GM19351 (cell line): ENCODE results near the gene CDK11B.
"Not testable (repeated sequence)": the region's sequence is repeated elsewhere in the genome, so short reads cannot be mapped to it uniquely, and the experiment has no call there.

ENCODE experiments used
- ATAC-seq: cut with Tn5 transposase; IDR thresholded peaks from one replicate; pipeline ENCODE4 v1.9.1; 2021; ENCODE audit warnings: mild to moderate bottlenecking, moderate library complexity; ENCODE audit not compliant: unreplicated experiment

CDK11B gene

GRCh38 chr1:1658583-1659549, at the start of gene CDK11B:
CDK11B (minus strand) TSS chr1:1659004; CDS start chr1:1657485, 1,519 bp downstream.
- peak; percentile 77 for ATAC-seq

DNA sequence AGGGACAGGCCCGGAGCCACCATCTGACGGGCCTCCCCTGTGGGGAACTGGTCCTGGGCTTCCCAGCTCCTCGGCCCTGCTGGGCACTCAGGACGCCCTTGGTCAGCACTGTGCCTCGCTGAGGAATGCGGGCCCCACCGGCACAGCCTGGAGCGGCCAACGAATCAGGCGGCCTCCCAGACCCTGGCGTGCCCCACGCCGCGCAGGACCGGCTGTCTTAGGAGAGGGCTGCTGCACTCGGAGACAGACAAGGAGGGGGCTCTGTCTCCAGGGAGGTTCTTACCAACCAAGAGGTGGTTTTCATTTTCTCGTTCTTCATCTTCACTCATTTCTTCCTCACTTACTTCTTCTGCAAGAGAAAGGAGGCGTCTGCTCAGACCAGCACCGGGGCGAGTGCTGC, 49.1 kb upstream of the CDK11B start:
- ATAC-seq = not testable (repeated sequence)

DNA sequence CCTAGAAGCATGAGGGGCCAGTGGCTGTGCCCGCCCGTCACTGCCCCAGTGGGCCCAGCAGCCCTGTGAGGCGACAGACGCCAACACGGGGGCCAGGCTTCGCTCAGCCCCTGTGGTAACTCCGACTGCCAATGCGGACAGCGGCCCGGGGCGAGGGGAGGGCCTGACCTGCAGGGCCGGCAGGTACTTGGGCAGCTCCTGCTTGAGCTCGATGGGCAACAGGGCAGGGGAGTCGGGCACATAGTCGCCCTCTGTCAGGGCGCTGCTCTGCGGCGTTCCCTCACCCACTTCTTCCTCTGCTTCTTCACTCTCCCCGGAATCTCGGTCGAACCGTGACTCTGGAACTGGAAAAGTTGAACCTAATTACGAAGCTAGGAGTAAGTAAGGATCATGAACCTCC, 48.4 kb upstream of the CDK11B start:
- ATAC-seq = not testable (repeated sequence)

DNA sequence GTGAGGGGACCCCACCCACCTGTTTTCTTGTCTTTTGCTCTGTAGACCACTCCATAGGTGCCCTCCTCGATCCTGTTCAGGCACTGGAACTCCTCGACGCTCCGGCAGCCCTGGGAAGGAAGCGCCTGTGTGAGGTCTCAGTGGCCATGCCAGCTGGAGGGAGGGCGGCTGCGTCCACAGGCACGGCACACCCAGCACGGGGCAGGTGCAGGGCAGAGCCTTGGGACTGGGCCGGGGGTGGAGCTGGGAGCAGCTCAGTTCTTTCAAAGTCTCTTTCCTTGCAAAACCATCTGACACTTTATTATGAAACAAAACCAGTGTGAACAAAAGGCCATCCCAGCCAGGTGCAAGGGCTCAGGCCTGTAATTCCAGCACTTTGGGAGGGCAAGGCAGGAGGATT, 46.8 kb upstream of the CDK11B start:
- ATAC-seq = not testable (repeated sequence)

GRCh38 chr1:1704284-1704957, 45.6 kb upstream of the CDK11B start:
- ATAC-seq = not testable (repeated sequence)

- ATAC-seq = no peak
Measured at GRCh38 chr1:1703796-1704195, 45.0 kb upstream of the CDK11B start.

- ATAC-seq = not testable (repeated sequence)
Measured at GRCh38 chr1:1702506-1702905, 43.7 kb upstream of the CDK11B start.

- ATAC-seq = not testable (repeated sequence)
Measured at GRCh38 chr1:1700557-1700956, 41.8 kb upstream of the CDK11B start.

GRCh38 chr1:1700067-1700466, 41.3 kb upstream of the CDK11B start:
- ATAC-seq = not testable (repeated sequence)

GRCh38 chr1:1699061-1699460, 40.3 kb upstream of the CDK11B start:
- not testable (repeated sequence) for ATAC-seq

DNA sequence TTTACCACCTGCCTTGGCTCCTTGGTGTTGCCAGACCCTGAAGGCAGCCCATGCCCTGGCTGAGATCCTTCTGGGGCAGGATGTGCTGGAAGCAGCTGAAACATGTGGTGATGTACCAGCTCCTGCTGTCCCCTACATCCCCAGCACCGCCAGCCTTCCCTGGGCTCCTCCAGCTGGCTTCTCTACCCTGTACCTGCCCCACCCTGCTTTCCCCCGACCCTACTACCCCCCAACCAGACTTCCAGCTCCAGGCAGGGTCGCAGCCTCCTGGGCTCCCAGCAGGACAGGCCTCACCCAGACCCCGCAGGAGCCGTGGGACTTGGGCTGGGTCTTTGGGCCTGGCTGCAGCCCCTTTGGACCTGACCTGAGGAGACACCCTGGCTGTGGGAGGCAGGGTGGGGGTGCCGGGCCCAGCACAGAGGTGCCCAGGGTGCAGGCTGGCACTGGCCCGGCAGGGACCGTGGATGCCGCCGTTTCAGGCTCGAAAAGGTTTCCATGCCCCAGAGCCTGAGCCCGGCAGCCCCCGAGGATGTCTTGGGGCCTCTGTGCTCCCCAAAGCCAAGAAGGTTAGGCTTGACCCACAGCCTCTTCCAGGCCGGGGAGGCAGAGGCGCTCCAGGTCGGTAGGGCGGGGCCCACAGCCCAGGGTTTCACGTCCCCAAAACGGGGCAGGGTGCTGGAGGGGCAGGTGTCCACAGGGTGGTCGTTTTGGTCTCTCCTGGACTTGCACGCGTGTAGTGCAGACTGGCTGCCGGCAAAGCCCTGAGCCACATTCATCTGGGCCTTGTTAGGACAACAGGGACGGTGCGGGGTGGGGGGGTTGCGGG, 38.8 kb upstream of the CDK11B start:
- not testable (repeated sequence) for ATAC-seq

DNA sequence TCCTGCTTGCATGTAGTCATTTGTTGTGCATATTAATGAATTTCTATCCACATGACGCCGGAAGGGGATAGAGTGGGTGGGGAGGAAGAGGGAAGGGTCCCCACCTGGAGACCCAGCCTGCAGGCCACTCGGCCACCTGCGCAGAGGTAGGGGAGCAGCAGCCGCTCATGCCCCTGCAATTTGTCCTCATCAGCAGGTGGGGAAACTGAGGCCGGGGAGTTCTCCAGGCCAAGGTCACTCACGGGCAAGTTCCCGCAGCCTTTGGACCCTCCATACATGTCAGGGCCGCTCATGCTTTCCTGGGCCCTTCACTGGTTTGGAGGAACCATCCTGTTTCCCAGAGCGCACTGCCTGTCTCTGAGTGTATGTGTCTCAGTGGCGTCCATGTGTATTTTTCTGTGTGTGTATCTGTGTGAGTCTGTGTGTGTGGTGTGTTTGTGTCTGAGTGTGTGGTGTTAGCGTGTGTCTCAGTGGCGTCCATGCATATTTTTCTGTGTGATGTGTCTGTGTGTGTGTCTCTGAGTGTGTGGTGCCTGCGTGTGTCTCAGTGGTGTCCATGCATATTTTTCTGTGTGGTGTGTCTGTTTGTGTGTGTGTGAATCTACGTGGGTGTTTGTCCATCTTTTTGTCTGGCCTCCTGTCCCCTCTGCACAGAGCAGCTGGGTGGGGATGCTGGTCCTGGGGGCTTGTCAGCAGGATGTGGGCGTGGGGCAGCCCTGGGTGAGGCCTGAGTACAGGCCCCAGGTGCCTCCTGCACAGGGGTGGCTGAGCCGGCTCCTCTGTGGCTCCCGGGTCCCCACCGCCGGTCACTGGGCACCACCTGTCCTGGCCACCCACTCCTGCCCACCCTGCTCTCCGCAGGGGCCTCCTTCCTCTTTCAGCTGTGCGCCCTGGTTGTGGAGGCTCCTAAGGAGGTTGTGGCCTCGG, 37.9 kb upstream of the CDK11B start:
- not testable (repeated sequence) for ATAC-seq

DNA sequence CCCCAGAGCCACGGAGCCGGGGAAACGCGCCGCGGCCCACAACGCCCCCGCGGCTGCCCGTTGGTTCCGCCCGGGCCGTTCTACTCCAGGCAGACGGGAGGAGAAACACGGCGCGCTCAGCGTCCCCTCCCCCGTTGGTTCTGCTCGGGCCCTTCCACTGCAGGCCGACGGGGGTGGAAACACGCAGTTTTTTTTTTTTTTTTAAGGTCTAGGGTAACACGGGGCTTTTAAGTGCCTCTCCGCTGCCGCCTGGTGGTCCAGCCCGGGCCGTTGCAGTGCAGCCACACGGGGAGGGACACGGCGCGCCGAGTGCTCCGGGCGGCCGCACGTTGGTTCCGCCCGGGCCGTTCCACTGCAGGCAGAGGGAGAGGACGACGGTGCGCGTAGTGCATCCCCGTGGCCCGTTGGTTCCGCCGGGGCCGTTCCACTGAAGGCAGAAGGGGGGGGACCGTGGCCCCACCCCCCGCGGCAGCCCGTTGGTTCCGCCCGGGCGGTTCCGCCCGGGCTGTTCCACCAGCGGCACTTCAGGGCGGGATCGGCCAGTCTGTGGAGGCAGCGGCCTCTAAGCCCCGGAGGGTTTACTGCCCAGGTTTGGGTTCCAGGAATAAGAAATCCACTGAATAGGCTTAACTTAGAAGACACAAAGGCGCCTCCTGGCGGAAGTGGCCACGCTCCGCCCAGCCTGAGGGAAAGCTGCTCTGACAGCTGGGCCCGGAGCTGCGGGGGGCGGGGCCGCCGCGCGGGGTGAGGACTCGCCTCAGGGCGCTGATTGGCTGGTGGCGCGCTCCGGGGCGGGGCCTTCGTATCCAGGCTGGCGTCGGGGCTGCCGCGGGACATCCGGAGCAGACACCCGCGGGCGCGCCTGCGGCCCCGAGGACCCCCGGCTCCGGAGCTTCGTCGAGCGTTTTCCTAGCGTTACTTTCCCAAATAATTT, 34.2 kb upstream of the CDK11B start, which contains the start of gene SLC35E2B:
Gene SLC35E2B (minus strand): TSS at position 82 of the 934 bp plus-strand sequence. CDS start 16,096 bp downstream, outside the sequence.
- peak; percentile 75 for ATAC-seq

DNA sequence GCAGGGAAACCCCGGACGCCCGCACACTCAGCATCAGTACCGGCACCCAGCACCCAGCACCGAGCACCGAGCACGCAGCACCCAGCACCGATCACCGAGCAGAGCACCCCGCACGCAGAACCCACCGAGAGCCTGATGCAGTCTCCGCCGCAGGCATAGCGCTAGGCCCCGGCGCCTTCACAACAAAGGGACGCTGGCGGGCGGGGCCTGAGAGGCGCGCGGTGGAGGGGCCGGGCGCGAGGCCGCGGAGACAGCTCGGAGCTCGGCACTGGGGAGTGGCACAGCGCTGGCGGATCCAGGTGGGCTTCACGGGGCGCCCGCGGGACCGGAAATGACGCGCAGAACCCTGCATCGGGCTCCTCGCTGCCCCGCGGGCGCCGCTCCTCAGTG, 33.5 kb upstream of the CDK11B start:
- not testable (repeated sequence) for ATAC-seq

DNA sequence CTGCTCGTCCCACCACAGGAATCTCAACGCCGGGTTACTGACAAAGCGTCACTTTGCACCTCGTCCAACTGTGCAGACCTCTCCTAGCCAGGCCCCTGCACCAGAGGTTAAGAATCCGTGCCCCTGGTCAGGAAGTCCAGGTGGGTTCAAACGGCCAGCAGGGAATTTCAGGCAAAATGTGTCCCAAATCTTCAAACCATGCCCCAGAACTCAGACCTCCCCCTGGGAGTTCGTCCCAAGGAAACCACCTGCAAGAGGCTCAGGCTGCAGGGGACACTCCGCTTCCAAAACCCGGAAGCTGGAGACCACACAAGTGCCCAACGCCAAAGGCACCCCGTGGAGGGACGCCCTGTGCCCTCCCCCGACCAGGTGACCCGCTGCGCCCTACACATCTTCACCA, 32.6 kb upstream of the CDK11B start:
- ATAC-seq = not testable (repeated sequence)

GRCh38 chr1:1689526-1689925, 30.7 kb upstream of the CDK11B start:
- not testable (repeated sequence) for ATAC-seq

DNA sequence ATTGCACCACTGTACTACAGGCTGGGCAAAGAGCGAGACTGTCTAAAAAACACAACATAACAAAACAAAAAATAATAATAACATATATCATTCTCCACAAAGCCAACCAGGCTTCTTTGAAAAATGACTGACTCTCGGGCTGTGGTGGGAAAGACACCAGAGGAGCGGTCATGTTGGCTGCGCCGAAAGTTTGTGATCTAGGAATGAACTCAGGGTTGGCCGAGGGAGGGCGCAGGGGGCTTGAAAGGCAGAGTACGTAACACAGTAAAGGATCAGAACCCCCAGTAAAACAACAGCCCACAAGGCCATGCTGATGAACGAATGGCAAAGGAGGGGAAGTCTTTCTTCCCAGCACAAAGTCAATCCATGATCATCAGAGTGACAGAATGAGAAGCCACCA, 29.0 kb upstream of the CDK11B start:
- ATAC-seq = no peak

DNA sequence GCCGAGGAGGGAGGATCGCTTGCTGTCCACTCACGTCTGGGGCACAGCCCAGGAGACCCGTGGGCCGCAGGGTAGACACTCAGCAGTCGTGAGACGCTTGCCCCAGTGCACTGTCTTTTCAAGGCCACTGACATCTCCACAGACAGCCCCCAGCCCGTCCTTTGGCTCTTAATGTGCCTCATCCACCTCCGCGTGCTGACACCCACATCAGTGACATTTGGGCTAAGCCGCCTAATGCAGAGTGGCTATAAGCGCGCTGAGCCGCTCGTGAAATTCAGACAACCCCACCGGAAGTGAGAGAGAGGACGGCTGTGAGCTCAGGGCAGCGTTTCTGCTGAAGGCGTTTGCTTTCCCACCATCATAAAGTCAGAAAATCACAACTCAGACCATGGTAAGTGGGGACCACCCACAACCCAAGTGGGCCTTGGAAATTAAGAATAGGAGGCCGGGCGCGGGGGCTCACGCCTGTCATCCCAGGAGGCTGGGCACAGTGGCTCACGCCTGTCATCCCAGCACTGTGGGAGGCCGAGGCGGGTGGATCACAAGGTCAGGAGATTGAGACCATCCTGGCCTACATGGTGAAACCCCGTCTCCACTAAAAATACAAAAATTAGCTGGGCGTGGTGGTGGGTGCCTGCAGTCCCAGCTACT, 25.4 kb upstream of the CDK11B start:
- ATAC-seq = no peak
